H9 (cell line): ENCODE data around the gene ATE1. TPM values are rescaled to one million over a fixed set of nuclear protein-coding genes. Genes with fewer than 3 reads are reported as not detected.

ENCODE experiments used
- DNase-seq: peaks from one replicate; pipeline ENCODE4 v3.0.0-alpha.2; 2017
- H2AFZ ChIP-seq: one replicate; pipeline ENCODE4 v1.6.1; 2013; ENCODE audit warnings: mild to moderate bottlenecking, low read length, control low read depth, moderate library complexity
- H2AK5ac ChIP-seq: 2 replicates; pipeline ENCODE4 v1.6.1; 2013; ENCODE audit warnings: low read length, control low read depth, mixed read lengths; ENCODE audit not compliant: insufficient read length
- H2BK120ac ChIP-seq: one replicate; pipeline ENCODE4 v1.6.1; 2013; ENCODE audit warnings: low read depth, mild to moderate bottlenecking, low read length, control low read depth, inconsistent platforms; ENCODE audit not compliant: poor library complexity, severe bottlenecking
- H2BK12ac ChIP-seq: 2 replicates; pipeline ENCODE4 v1.6.1; 2013; ENCODE audit warnings: low read length, control low read depth, mixed read lengths, low read depth; ENCODE audit not compliant: insufficient read length
- H2BK15ac ChIP-seq: 2 replicates; pipeline ENCODE4 v1.6.1; 2013; ENCODE audit warnings: low read depth, low read length, control low read depth
- H2BK20ac ChIP-seq: one replicate; pipeline ENCODE4 v1.6.1; 2013; ENCODE audit warnings: low read depth, mild to moderate bottlenecking, low read length, control low read depth, inconsistent platforms; ENCODE audit not compliant: poor library complexity, severe bottlenecking
- H2BK5ac ChIP-seq: 2 replicates; pipeline ENCODE4 v1.6.1; 2013; ENCODE audit warnings: low read length, control low read depth, mixed read lengths; ENCODE audit not compliant: insufficient read length
- H3K14ac ChIP-seq: 2 replicates; pipeline ENCODE4 v1.6.1; 2013; ENCODE audit warnings: low read length, control low read depth; ENCODE audit not compliant: insufficient read depth
- H3K18ac ChIP-seq: 2 replicates; pipeline ENCODE4 v1.6.1; 2013; ENCODE audit warnings: low read depth, mild to moderate bottlenecking, mixed read lengths, low read length, control low read depth; ENCODE audit not compliant: insufficient read length
- H3K23ac ChIP-seq: 2 replicates; pipeline ENCODE4 v1.6.1; 2013; ENCODE audit warnings: low read length, control low read depth, mixed read lengths, low read depth; ENCODE audit not compliant: insufficient read length
- H3K23me2 ChIP-seq: 2 replicates; pipeline ENCODE4 v1.6.1; 2013; ENCODE audit warnings: low read depth, mild to moderate bottlenecking, mixed read lengths, low read length, control low read depth; ENCODE audit not compliant: insufficient read length, poor library complexity, severe bottlenecking
- H3K27ac ChIP-seq: 2 replicates; pipeline ENCODE4 v1.5.1; 2013; ENCODE audit warnings: low read length, control low read depth, mixed read lengths, low read depth; ENCODE audit not compliant: insufficient read length
- H3K27me3 ChIP-seq: 2 replicates; pipeline ENCODE4 v1.6.1; 2013; ENCODE audit warnings: low read length, control low read depth, inconsistent platforms; ENCODE audit not compliant: insufficient read depth
- H3K4ac ChIP-seq: 2 replicates; pipeline ENCODE4 v1.6.1; 2013; ENCODE audit warnings: low read depth, mild to moderate bottlenecking, control low read depth, inconsistent platforms, low read length, moderate library complexity
- H3K4me1 ChIP-seq: 2 replicates; pipeline ENCODE4 v1.6.1; 2013; ENCODE audit warnings: low read length, control low read depth, inconsistent platforms; ENCODE audit not compliant: insufficient read depth
- H3K4me2 ChIP-seq: 2 replicates; pipeline ENCODE4 v1.6.1; 2013; ENCODE audit warnings: low read length, control low read depth, mixed read lengths; ENCODE audit not compliant: insufficient read length, insufficient read depth
- H3K56ac ChIP-seq: 2 replicates; pipeline ENCODE4 v1.6.1; 2013; ENCODE audit warnings: low read depth, mild to moderate bottlenecking, mixed read lengths, low read length, control low read depth; ENCODE audit not compliant: insufficient read length
- H3K79me1 ChIP-seq: 2 replicates; pipeline ENCODE4 v1.6.1; 2013; ENCODE audit warnings: low read depth, mild to moderate bottlenecking, moderate library complexity, low read length, control low read depth, inconsistent platforms; ENCODE audit not compliant: insufficient read depth, poor library complexity, severe bottlenecking
- H3K79me2 ChIP-seq: 2 replicates; pipeline ENCODE4 v1.6.1; 2013; ENCODE audit warnings: low read length, control low read depth, inconsistent platforms; ENCODE audit not compliant: insufficient read depth
- H3K9ac ChIP-seq: 2 replicates; pipeline ENCODE4 v1.6.1; 2013; ENCODE audit warnings: low read length, control low read depth, mixed read lengths; ENCODE audit not compliant: insufficient read length; ENCODE audit errors: extremely low read depth
- H3K9me3 ChIP-seq: one replicate; pipeline ENCODE4 v1.6.1; 2013; ENCODE audit warnings: low read depth, low read length, inconsistent platforms; ENCODE audit not compliant: control insufficient read depth
- H3T11ph ChIP-seq: one replicate; pipeline ENCODE4 v1.6.1; 2013; ENCODE audit warnings: mild to moderate bottlenecking, low read length, control low read depth, inconsistent platforms
- H4K20me1 ChIP-seq: one replicate; pipeline ENCODE4 v1.6.1; 2013; ENCODE audit not compliant: control insufficient read depth, insufficient read length, insufficient read depth
- H4K5ac ChIP-seq: 2 replicates; pipeline ENCODE4 v1.6.1; 2013; ENCODE audit warnings: low read depth, mild to moderate bottlenecking, mixed read lengths, low read length, control low read depth; ENCODE audit not compliant: insufficient read length
- H4K8ac ChIP-seq: replicated peaks from 2 replicates; pipeline ENCODE4 v1.6.1; 2013; ENCODE audit warnings: low read length, control low read depth, mixed read lengths, low read depth; ENCODE audit not compliant: insufficient read length
- H4K91ac ChIP-seq: 2 replicates; pipeline ENCODE4 v1.6.1; 2013; ENCODE audit warnings: low read depth, mild to moderate bottlenecking, moderate library complexity, mixed read lengths, low read length, control low read depth; ENCODE audit not compliant: insufficient read length
- H3K27ac Mint-ChIP-seq, 3 experiments: 2 replicates in 2 of 3; 3 replicates in 1 of 3; pipeline ENCODE4 v1.8.0; 2020 to 2021; ENCODE audit warnings: mixed read lengths in 3 of 3, mild to moderate bottlenecking in 1 of 3, moderate library complexity in 1 of 3
- H3K27me3 Mint-ChIP-seq: 2 replicates; pipeline ENCODE4 v1.8.0; 2021; ENCODE audit warnings: low read depth, mild to moderate bottlenecking, moderate library complexity, mixed read lengths
- H3K36me3 Mint-ChIP-seq, 3 experiments: 2 replicates in 2 of 3; 3 replicates in 1 of 3; pipeline ENCODE4 v1.8.0; 2020 to 2021; ENCODE audit warnings: low read depth in 3 of 3, mixed read lengths in 3 of 3; ENCODE audit not compliant: insufficient read depth in 1 of 3
- H3K4me1 Mint-ChIP-seq, 2 experiments: 2 replicates each; pipeline ENCODE4 v1.8.0; 2020; ENCODE audit warnings: mixed read lengths in 2 of 2
- H3K4me3 Mint-ChIP-seq, 2 experiments: 2 replicates in 1 of 2; 3 replicates in 1 of 2; pipeline ENCODE4 v1.8.0; 2020 to 2021; ENCODE audit warnings: mild to moderate bottlenecking in 2 of 2, mixed read lengths in 2 of 2, moderate library complexity in 1 of 2
- H3K9me3 Mint-ChIP-seq, 2 experiments: 2 replicates in 1 of 2; 3 replicates in 1 of 2; pipeline ENCODE4 v1.8.0; 2020; ENCODE audit warnings: mild to moderate bottlenecking in 2 of 2, mixed read lengths in 2 of 2, moderate library complexity in 1 of 2
- CTCF ChIP-seq: fragments of 200-600 bp; sonication (generic); conservative IDR thresholded peaks from 3 replicates; pipeline ENCODE4 v1.8.0; 2021; ENCODE audit warnings: antibody characterized with exemption, mild to moderate bottlenecking
- WGBS: extraction: QIAGEN DNeasy Blood & Tissue Kit; methylation state at CpG from one replicate; pipeline ENCODE4 v1.1.7; 2013; ENCODE audit warnings: missing lambda C conversion rate, low lambda C conversion rate, mixed read lengths; ENCODE audit not compliant: insufficient read length; ENCODE audit errors: extremely low coverage; 5-methylcytosine and 5-hydroxymethylcytosine counted together
- total RNA-seq: library from RNA; stranded (reverse); gene quantifications from 2 replicates; pipeline ENCODE4 v1.2.1, GENCODE V29; 2021

Gene ATE1
- total RNA-seq, 1 experiment from 2014 or later: 29.0 TPM

- no peak overlapping the region for H4K91ac ChIP-seq
Measured at GRCh38 chr10:121941532-121941931, 13.7 kb upstream of the ATE1 start.

More at GRCh38 chr10:121941532-121941931, 13.7 kb upstream of the ATE1 start:
- no peak for TF ChIP-seq CTCF
- Histone ChIP-seq H3K27ac (no peak overlapping the region), H3K23ac (no peak overlapping the region), H3T11ph (no peak overlapping the region), H3K27me3 (no peaks in the 10 kb centered on the region), H3K18ac (no peak overlapping the region), H2BK5ac (no peak overlapping the region), H3K14ac (no peak overlapping the region), H2AFZ (no peak overlapping the region), H2BK15ac (no peak overlapping the region), H2AK5ac (no peak overlapping the region), H3K9me3 (no peaks in the 10 kb centered on the region), H2BK12ac (no peak overlapping the region), H3K4ac (no peak overlapping the region), H3K79me1 (no peaks in the 10 kb centered on the region), H3K23me2 (no peaks in the 10 kb centered on the region), H4K8ac (no peak overlapping the region), H3K4me1 (no peaks in the 10 kb centered on the region), H3K79me2 (no peaks in the 10 kb centered on the region), H3K56ac (no peak overlapping the region), H2BK20ac (no peak overlapping the region), H3K4me2 (no peak overlapping the region), H4K20me1 (no peaks in the 10 kb centered on the region), H4K5ac (no peak overlapping the region), H3K9ac (no peak overlapping the region), H2BK120ac (no peak overlapping the region)
- H3K27ac Mint-ChIP-seq: no peak overlapping the region
- no peaks in the 10 kb centered on the region for H3K4me1 Mint-ChIP-seq
- H3K36me3 Mint-ChIP-seq: peaks cover 0 to 7% (median 0%) of the 10 kb centered on the region in 3 experiments; a peak in 2 of 7 replicates
- no peak overlapping the region for H3K4me3 Mint-ChIP-seq
- DNase-seq: no peak
- peaks cover 2 to 11% of the 10 kb centered on the region in 2 experiments; a peak in 3 of 5 replicates for H3K9me3 Mint-ChIP-seq
- no CpG with 5 or more reads among the region's 3 CpGs for WGBS
- no peaks in the 10 kb centered on the region for H3K27me3 Mint-ChIP-seq
